A673 (cell line): ENCODE measurements around the gene KIF5C. TPM values are rescaled to one million over a fixed set of nuclear protein-coding genes. Genes with fewer than 3 reads are reported as not detected.

Experiments
- BruUV-seq: library from RNA; stranded (reverse); fragments of 400-500 nt; replicated peaks from 2 replicates; lab custom pipeline; 2021; lab: Mats Ljungman, UMichigan
- CTCF ChIA-PET: fragments of 300-600 bp; sonication (Branson Sonifier 250); formaldehyde crosslinking; loops from one replicate; lab custom pipeline; 2022; ENCODE audit warnings: antibody characterized with exemption; lab: Charles Lee
- POLR2A ChIA-PET: fragments of 300-600 bp; sonication (Branson Sonifier 250); formaldehyde crosslinking; loops from one replicate; lab custom pipeline; 2022; ENCODE audit warnings: antibody characterized with exemption; ENCODE audit not compliant: low non-redundant PET; lab: Charles Lee
- DNase-seq: peaks from one replicate; pipeline ENCODE4 v3.0.0-alpha.2; 2015; ENCODE audit warnings: low spot score
- H3K27ac ChIP-seq: fragments of 200-600 bp; sonication (generic); 2 replicates; pipeline ENCODE4 v1.5.1; 2016; ENCODE audit warnings: mixed run types, low read depth, mild to moderate bottlenecking, mixed read lengths, antibody characterized with exemption, low read length; ENCODE audit not compliant: poor library complexity, severe bottlenecking
- H3K27me3 ChIP-seq: fragments of 200-600 bp; sonication (generic); replicated peaks from 2 replicates; pipeline ENCODE4 v1.6.1; 2017; ENCODE audit warnings: mixed run types, low read depth, mild to moderate bottlenecking, mixed read lengths, antibody characterized with exemption, low read length; ENCODE audit not compliant: insufficient read depth, poor library complexity
- H3K36me3 ChIP-seq: fragments of 200-600 bp; sonication (generic); 2 replicates; pipeline ENCODE4 v1.6.1; 2016; ENCODE audit warnings: mixed run types, mild to moderate bottlenecking, mixed read lengths, antibody characterized with exemption, low read length; ENCODE audit not compliant: insufficient read depth, poor library complexity, severe bottlenecking
- H3K4me1 ChIP-seq: fragments of 200-600 bp; sonication (generic); 2 replicates; pipeline ENCODE4 v1.6.1; 2017; ENCODE audit warnings: mixed run types, mild to moderate bottlenecking, mixed read lengths, antibody characterized with exemption, low read length; ENCODE audit not compliant: insufficient read depth, poor library complexity, severe bottlenecking
- H3K4me3 ChIP-seq: fragments of 200-600 bp; sonication (generic); 2 replicates; pipeline ENCODE4 v1.5.1; 2016; ENCODE audit warnings: low read depth, mixed run types, mild to moderate bottlenecking, mixed read lengths, low read length; ENCODE audit not compliant: poor library complexity, severe bottlenecking
- H3K9me3 ChIP-seq: fragments of 200-600 bp; sonication (generic); 2 replicates; pipeline ENCODE4 v1.6.1; 2016; ENCODE audit warnings: mixed run types, low read depth, mild to moderate bottlenecking, mixed read lengths, antibody characterized with exemption, low read length; ENCODE audit not compliant: poor library complexity, severe bottlenecking
- CTCF ChIP-seq: fragments of 300-800, 200-600 bp; sonication (generic); conservative IDR thresholded peaks from 2 replicates; pipeline ENCODE4 v1.5.1; 2017; ENCODE audit warnings: low read depth, mild to moderate bottlenecking, antibody characterized with exemption, low read length, moderate library complexity, mixed read lengths
- EZH2 ChIP-seq: fragments of 200-600 bp; sonication (generic); IDR thresholded peaks from 2 replicates; pipeline ENCODE4 v1.6.1; 2017; ENCODE audit warnings: borderline replicate concordance, low read depth, mild to moderate bottlenecking, mixed read lengths, antibody characterized with exemption, low read length; ENCODE audit not compliant: poor library complexity, severe bottlenecking
- intact Hi-C: fragments of 100-400 bp; cut with micrococcal nuclease; formaldehyde crosslinking; loops from one replicate; pipeline ENCODE4 v1.10.0; 2022; ENCODE audit not compliant: unreplicated experiment
- total RNA-seq: library from RNA; stranded (reverse); gene quantifications from 2 replicates; pipeline ENCODE4 v1.2.3, GENCODE V29; 2021

KIF5C gene
- total RNA-seq, 1 experiment from 2014 or later = 0.58 TPM

GRCh38 chr2:148967578-148967977, 92.6 kb downstream of the KIF5C start:
- Histone ChIP-seq H3K4me1 (no peaks in the 10 kb centered on the region), H3K9me3 (no peaks in the 10 kb centered on the region), H3K4me3 (no peak overlapping the region), H3K36me3 (no peaks in the 10 kb centered on the region), H3K27me3 (no peaks in the 10 kb centered on the region), H3K27ac (no peak overlapping the region)
- no peak for DNase-seq
- TF ChIP-seq EZH2 (no peak), CTCF (0 out of 2 replicates have a peak, but pooled peaks have one; percentile 19)
- intact Hi-C loops = no loop called here
- POLR2A ChIA-PET = interaction anchor here (0.6 kb wide), 2 partner anchors 15 to 43 kb away, joined by 5 to 6 read pairs; no protein-coding TSS in a partner anchor
- CTCF ChIA-PET = no interaction called here
- no TSS peak for BruUV-seq

GRCh38 chr2:148968301-148968700, 93.3 kb downstream of the KIF5C start:
- Histone ChIP-seq H3K4me1 (no peaks in the 10 kb centered on the region), H3K27ac (no peak overlapping the region), H3K36me3 (no peaks in the 10 kb centered on the region), H3K9me3 (no peaks in the 10 kb centered on the region), H3K4me3 (no peak overlapping the region), H3K27me3 (no peaks in the 10 kb centered on the region)
- DNase-seq = no peak
- intact Hi-C loops = no loop called here
- BruUV-seq = no TSS peak
- POLR2A ChIA-PET = no interaction called here
- TF ChIP-seq CTCF = no peak
- no peak for TF ChIP-seq EZH2
- CTCF ChIA-PET = no interaction called here

- CTCF ChIA-PET = no interaction called here
- no peak for TF ChIP-seq EZH2
- TF ChIP-seq CTCF = no peak
- H3K27ac ChIP-seq = no peak overlapping the region
These were observed 93.8 kb downstream of the KIF5C start for GRCh38 chr2:148968776-148969319.

More at GRCh38 chr2:148968776-148969319, 93.8 kb downstream of the KIF5C start:
- DNase-seq = no peak
- Histone ChIP-seq H3K36me3 (no peaks in the 10 kb centered on the region), H3K4me3 (no peak overlapping the region), H3K9me3 (no peaks in the 10 kb centered on the region), H3K4me1 (no peaks in the 10 kb centered on the region), H3K27me3 (no peaks in the 10 kb centered on the region)
- intact Hi-C loops = no loop called here
- POLR2A ChIA-PET = no interaction called here
- no TSS peak for BruUV-seq
